Stimulated activated CD4-positive, alpha-beta T cell treated with anti-CD3 and anti-CD28 coated beads, Interleukin-2, amount 100 ng/mL, for 48 hours (primary cell): ENCODE measurements around the gene KAT2A.
A peak's percentile ranks its signal among the peaks of the same experiment; 100 is the strongest.

Experiments
- DNase-seq, 2 donors: peaks; one replicate each; pipeline ENCODE4 v3.0.0-alpha.2; 2020

KAT2A gene

DNA sequence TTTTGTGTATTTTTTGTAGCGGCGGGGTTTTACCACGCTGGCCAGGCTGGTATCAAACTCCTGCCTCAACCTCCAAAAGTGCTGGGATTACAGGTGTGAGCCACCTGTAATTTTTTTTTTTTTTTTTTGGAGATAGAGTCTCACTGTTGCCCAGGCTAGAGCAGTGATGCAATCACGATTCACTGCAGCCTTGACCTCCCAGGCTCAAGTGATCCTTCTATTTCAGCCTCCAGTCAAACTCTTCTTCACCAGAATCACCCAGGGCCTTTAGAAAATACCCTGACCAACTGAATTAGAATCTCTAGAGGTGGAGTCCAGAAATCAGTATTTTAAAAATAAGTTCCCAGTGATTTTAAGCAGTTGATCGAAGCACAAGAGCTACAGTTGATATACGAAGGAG, 14.0 kb upstream of the KAT2A start:
- DNase-seq: no peak

DNA sequence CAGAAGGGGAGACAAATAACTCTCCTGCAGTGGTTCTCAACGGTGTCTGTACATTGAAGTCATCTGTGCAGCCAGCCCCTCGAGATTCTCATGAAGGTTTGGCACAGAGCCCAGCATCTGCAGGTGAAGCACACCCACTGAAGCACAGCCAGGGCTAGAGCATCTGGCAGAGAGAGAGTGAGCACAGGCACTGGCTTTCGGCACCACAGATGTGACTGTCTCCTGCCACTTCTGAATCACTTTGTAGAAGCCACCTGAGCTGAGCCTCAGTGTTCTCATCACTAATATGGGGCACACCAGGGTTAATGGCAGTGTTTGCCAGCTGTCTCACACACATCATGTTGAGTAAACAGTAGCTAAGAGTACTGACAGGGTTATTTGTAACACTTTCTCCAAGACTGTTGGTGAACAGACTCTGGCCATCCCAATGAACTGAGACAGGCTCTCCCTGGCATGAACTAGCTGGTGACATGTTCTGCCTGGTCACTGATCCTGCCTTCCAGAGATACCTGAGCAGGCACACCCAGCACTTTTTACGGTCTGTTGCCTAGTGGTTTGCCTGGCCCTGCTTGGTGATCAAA, 12.4 kb upstream of the KAT2A start:
- DNase-seq: no peak

DNA sequence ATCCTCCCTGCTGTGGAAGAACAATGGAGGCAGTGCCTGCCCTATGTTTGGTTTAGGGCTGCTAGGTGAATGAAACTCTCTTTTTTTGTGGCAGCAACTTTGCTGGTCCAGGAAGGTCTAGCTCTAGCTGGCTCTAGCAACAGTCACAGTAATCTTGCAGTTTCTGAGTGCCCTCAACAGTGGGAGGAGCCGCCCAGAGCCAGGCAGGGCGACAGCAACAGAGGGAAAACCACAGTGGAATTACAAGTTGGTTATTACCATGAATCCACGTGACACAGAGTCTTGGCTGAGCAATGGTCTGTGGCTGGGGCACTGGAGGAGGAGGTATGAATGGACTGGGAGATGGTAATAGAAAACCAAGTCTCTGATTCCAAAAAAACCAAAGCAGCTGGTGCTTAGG, 11.8 kb upstream of the KAT2A start:
- no peak for DNase-seq

DNA sequence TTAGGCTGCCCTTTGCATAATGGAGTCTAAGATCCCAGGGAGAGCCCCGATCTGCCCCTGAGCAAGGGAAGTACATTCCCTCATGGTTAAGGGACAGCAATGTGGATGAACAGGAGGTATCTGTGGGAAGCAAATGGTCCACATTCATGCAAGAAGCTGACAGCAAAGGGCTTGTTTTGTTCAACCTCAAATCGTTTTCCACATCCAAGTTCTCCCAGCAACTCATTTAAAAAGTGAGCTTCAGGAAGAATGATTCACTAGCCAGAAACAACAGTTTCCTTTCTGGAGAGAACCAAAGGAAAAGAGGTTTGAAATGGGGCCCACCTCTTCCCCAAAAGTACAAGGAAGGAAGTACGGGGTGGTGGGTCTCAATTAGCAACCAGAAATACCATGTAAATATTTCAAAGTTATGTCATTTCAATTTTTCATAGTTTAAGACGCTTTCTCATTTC, 10.8 kb upstream of the KAT2A start:
- DNase-seq: no peak

DNA sequence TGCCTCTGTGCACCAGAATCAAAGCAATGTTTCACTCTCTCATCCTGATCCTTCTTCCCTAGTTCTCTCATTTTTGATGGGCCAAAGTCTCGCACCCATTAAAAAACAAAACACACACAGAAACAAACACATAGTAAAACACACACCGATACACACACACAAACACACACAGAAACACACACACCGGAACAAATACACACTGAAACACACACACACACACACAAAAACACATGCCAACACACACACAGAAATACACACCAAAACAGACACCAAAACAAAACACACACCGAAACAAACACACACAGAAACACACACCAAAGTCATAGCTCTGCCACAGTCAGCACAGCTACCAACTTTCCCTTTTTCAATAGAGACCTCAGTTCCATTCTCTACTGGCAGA, 10.1 kb upstream of the KAT2A start:
- no peak for DNase-seq

DNA sequence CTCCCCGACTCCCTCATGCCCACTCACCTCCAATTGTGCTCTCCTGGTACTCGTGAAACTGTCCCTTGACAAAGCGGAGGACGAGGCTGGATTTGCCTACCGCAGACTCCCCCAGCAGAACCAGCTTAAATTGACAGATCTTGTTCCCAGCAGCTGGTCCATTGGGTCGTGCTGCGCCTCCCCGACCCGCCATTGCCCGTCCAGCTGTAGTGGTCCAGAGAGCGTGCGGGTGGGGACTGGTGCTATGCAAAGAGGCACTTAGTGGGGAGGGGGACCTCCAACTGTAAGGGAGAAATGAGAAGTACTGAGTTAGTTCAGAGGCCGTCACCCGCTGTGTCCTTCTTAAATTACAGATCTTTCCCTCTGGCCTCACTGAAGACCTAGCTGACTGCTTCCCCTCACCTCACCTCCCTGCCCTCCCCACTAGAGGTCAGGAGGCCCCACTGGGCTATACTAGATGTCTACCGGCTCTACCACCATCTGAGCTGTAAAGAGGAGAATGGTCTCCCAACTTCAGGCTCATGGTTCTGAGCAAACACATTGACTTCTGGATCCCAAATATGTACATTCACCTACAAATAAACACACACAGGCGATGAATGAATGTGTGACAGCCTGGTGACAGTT, 9.3 kb upstream of the KAT2A start:
- DNase-seq: no peak

DNA sequence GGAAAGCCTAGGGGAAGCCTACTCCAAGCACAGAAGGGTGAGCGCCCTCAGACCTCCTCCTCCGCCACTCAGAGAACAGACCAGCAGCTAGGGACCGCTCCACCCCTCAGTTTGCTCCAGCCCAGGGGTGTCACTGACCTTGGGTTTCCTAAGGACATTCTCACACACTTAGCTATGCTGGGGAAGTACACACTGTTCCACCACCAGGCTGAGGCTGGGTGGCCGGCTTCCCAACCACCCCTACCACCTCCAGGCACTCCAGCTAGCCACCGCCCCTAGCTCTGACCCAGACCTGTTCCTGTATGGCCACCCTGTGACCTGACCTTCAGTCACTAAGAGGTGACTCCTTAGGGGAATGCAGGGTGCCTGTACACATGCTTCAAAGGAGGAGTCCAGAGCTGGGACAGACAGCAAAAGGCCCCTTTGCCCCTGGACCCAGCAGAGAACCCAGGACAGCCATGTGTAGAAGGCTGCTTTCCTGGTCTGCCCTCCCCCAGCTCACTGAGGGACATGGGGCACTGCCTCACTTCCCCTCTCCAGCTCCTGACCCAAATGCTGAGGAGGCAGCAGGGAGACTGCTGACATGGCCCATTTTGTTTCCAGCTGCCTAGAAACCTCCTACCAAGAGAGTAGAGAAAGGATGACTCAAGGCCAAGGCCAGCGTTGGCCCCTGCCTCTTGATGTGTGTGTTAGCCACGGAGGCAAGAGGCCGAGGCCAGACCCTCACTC, 8.1 kb upstream of the KAT2A start:
- no peak for DNase-seq

DNA sequence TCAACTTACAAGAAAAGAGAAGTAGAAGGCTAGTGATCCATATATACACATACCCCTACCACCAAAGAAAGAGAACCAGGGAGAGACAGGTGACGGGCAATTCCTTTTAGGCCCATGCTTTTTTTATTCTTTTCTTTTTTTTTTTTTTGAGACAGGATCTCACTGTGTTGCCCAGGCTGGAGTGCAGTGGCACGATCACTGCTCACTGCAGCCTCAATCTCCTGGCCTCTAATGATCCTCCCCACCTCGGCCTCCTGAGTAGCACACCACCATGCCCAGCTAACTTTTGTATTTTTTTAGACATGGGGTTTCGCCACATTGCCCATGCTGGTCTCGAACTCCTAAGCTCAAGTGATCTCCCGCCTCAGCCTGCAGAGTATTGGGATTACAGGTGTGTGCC, 6.2 kb upstream of the KAT2A start:
- DNase-seq: no peak

DNA sequence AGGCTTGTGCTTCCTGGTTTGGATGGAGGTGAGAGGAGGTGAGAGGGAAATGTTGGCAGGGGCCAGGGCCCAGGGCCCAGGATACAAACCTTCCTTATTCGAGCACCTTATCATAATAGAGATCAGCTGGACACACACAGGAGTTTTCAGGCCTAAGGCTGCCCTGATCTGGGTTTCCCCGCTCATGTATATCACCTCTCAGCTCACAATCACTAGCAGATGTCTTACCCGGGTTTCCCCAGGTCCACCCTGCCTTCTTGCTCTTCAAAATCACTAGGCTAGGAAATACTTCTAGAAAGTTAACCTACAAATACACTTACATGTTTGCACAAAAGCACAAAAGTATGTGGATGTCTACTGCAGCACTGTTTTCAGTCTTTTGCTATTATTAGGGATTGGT, 5.7 kb upstream of the KAT2A start:
- no peak for DNase-seq

DNA sequence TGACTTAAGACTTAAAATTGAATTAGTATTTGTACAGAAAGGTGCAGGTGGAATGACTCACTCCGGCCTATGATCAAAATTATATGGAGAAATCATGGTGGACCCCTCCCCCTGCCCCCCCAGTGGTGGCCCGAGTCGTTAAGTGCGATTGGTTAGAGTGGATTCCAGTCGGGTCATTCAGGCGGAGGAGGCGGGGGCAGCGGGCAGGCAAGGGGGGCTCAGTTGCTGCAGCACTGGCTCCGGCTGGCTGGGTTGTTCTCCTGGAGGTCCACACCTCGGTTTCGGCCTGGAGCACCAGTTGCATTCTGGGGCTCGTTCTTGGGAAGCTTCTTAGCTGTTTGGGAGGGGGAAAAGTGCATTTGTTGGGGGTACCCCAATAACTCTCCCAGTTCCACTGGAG, 4.4 kb upstream of the KAT2A start:
- no peak for DNase-seq

DNA sequence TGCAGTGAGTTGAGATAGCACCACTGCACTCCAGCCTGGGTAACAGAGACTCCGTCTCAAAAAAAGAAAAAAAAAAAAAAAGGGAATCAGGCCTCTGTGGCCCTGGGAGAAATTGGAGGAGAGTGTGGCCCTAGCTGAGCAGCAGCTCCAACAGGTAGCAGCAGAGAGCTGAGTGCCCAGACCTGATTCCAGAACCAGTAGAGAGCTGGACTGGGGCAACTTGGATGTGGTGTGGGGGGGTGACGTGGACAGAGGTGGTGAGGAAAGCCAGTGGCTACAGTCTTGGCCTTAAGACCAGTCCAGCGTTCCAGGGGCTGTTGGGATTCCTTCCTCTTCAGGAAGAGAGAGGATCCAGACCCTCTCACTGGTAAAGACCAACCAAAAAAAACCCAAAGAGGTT, 3.1 kb upstream of the KAT2A start:
- DNase-seq: no peak

DNA sequence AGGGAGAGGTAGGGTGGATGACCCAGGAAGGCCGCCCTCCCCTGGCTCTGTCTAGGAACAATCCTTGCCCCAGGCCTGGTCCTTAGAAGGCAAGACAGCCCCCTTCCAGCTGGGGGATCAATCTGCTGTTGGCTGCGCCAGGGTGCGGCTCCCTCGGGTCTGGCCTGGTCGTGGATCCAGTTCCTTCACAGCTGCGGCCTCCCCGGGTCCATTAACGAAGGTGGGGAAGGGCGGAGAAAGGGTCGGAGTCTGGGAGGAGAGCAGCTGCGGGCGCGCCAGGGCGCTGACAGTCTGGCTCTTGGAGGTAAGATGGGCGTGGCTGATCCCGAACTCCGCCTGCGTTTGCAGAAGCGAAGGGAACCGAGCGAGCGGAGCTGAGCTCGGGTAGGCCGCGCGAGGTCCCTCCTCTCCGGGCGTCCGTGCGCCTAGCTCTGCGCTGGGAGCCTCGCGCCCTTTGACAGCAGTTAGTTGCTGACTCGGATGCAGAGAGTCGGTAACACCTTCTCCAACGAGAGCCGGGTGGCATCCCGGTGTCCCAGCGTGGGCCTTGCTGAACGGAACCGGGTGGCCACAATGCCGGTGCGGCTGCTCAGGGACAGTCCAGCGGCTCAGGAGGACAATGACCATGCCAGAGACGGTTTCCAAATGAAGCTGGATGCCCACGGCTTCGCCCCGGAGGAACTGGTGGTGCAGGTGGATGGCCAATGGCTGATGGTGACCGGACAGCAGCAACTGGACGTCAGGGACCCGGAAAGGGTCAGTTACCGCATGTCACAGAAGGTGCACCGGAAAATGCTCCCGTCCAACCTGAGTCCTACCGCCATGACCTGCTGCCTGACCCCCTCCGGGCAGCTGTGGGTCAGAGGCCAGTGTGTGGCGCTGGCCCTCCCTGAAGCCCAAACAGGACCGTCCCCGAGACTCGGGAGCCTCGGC, 1.5 kb upstream of the KAT2A start, which contains the start of gene HSPB9:
Gene HSPB9 (plus strand): TSS at position 434 of the 933 bp plus-strand sequence. CDS start 47 bp downstream, at position 481.
- no peak for DNase-seq

DNA sequence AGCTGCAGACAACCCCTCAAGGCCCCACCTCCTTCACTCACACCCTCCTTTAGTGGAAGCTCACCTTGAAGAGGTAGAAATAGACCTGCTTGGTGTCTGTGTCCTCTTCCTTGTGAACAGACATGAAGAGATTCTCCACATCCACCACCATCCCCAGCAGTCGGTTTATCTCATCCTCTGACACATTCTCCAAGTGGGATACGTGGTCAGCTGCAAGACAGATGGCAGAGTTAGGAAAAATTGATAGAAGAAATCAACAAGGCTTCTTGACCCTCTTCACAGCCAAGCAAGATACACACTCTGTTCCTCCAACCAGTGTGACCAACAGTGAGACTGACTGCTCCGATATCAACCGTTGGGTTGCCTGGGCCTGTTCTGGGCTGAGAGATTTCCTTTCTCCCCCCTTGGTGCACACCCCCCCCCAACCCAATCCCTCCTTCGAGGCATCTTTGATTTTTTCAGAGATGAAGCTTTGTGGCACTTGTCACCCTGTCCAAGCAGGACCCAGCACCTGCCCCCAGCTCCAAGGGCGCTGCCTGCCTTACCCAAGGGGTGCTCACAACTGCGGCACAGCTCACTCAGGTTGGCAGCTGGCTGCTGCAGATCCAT, 902 bp downstream of the KAT2A start:
- DNase-seq: no peak

DNA sequence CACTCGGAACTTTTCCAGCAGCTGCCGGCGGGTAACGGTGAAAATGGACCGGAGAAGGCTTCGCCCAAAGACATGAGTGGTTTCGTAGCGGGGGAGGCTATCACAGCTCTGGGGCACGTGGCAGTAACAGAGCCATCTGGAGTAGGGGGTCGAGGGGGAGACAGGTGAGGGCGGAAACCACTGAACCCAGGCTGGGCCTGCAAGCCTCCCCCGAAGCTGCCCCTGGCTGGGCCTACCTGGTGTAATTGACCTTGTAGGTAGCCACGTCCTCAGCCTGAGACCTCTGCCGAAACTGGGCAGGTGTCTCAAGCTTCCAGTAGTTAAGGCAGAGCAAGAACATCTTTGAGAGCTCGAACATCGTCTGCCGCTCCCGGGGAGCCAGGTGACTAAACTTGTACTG, 1.9 kb downstream of the KAT2A start:
- no peak for DNase-seq

DNA sequence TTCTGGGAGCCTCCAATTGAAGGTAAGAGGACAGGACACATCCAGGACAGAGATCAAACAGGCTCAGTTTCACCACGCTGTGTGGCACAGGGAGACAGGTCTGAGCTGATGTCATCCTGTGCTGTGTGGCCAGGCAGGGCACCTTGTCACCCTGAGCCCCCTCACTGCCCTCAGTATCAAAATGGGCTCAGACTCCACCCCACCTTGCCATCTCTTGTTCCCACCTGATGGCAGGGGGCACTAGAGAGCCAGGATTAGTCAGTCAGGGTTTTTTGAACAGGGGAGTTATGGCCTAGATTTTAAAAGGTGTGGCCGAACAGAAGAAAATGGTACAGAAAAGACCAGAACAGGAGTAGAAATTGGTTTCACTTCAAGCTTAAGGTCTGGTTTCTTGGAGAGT, 2.6 kb downstream of the KAT2A start:
- peak; percentile 39 to 40 for DNase-seq

DNA sequence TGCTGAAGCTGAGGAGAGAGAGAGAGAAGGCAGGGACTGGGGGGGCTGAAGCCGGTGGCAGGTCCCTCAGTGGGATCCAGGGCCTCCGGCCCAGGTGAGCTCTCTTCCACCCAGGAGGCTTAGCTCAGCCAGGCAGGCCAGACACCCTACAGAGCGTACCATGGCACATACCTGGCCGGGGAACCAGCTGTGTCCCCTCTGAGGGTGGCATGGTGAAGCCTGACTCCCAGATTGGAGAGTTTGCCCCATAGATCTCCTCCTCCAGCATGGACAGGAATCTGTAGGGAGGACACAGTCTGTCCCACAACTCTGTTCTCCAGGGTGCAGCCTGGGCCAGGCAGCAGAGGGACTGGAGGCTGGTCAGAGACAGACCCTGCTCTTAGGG, 3.0 kb downstream of the KAT2A start:
- DNase-seq: no peak

DNA sequence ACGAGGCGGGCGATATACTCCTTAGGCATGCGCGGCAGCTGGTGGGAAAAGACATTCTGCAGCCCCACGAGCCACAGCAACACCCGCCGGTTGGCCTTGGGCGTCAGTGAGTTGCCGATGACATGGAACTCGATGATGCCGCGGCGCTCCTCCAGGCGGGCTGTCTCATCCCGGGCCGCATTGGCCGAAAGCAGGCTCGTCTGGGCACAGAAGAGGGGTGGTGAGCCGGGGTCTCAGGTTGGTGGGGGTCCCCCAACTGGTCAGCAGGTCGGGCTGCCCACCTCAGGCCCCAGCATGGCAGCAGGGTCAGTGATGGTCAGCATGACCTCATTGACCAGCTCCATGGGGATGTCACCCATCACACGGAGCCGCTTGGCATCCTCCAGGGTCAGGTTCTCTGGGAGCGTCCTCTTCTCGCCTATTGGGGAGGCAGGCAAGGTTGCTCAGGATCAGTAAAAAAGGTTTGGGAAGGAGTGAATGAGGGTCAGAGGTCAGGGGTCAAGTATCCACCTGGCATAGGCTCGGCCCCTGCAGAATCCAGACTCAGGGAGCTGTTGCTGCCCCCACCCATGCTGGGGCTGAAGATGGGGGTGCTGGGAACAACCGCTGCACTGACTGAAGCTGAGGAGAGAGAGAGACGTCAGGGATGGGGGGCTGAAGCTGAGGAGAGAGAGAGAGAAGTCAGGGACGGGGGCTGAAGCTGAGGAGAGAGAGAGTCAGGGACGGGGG, 3.6 kb downstream of the KAT2A start:
- no peak for DNase-seq

DNA sequence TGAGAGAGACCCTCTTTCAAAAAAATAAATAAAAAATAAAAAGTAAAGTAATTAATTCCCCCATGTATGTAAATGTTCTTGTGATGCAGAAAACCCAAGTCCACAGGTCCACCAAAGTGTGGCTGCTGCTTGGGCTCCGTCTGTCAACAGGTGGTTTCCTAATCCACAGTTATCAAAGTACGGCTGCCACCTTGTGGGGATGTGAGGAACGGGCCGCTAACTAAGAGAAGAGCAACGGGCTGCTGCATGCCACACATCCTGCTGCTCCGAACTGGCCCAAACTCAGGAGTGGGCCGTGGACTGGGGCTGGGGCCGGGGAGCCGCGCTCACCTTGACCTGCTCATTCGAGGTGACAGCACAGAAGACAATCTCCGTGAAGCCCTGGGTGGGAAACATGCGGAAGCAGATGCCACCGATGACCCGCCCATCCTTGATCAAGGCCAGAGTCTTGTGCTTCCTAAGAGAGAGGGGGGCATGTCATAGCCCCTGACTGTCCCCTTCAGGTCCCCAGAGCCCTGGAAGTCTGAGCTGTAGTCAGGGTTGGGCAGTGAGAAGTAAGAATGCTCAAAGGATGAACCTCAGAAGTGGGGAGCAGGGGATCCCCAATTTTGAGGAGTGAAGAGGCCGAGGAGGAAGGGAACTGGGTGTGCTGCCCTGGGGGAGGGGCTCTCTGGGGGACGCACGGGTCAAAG, 4.3 kb downstream of the KAT2A start:
- DNase-seq: peak; percentile 73 to 77

DNA sequence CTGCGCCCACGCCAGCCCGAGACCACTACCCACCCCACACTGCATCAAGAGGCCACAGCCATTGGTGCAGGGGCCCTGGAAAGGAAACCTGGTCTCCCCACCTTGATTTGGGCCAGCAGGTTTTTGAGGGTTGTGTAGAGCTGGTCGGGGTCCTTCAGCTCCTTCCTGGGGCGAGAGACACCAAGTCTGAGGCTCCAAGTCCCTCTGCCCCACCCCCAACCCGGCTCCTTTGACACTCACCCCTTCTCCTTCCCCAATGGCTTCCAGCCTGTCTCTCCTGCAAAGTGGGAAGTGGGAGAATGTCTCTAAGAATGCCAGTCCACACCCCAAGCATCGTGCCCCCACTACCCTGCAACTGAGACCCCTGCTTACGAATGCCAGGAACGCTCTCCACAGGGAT, 7.0 kb downstream of the KAT2A start:
- no peak for DNase-seq

DNA sequence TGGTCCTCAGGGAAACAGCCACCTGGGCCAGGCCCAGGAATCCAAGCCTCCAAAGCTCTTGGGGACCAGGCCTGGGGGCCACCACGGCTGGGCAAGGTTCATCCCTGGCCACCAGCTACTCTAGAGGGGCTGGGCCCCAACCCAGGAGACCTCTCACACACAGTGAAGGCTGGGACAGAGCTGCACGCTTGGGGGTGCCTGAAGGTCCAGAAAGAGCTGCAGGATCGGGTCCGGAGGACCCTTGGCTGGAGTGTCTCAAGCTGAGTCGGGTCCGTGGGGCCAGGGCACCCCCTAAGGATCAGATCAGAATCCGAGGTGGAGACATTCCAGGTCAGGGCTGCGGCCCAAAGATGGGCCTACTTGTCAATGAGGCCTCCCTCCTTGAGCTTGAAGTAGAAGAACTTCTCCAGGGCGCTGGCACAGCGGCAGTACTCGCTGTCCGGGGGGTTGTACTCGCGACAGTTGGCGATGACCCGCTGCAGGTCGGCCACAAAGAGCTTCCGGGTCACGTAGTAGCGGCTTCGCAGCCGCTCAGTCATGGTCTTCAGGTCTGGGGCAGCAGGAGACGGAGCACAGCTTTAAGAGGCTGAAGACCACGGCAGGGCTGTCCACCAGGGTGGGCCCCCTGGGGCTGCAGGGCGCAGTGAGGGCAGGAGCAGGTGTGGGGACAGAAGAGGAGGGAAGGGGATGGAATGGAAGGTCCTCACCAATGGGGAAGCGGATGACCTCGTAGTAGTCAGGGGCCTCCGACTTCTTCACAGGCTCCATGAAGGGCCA, 7.7 kb downstream of the KAT2A start:
- DNase-seq: no peak
